ENCODE data around the gene PSMD1.

DNA sequence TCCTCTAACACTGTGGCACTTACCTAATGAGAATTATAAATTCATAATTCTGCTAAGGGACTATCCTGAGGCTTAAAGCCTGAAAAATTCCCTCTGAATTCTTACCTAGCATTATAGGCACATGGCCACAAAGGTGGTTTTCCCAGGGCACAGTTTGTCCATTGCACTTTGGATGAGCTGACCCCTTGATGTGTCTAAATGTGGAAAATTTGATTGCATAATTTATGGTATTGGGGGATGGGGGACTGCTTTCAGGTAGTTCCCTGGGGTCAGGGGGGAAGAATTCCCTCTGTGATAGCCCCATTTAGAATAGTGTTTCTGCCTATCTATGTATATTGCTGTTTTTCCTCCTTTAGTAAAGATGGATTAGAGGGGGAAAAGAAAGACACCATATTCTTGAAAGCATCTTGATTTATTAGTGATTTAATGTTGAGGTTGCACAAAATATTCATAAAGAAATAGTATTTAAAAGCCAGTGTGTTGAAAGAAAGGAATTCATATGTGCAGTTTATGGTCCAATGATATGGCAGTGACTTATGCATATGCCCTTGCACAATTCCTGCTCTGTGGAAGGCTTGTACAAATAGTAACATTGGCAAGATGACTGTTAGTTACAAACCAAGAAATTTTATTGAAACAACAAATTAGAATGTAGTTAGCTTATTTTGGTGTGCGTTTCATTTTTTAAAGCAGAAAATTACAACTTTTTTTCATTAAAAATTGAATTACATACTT is 76.9 kb downstream of the PSMD1 start:
- TF ChIP-seq, protein P1, sequence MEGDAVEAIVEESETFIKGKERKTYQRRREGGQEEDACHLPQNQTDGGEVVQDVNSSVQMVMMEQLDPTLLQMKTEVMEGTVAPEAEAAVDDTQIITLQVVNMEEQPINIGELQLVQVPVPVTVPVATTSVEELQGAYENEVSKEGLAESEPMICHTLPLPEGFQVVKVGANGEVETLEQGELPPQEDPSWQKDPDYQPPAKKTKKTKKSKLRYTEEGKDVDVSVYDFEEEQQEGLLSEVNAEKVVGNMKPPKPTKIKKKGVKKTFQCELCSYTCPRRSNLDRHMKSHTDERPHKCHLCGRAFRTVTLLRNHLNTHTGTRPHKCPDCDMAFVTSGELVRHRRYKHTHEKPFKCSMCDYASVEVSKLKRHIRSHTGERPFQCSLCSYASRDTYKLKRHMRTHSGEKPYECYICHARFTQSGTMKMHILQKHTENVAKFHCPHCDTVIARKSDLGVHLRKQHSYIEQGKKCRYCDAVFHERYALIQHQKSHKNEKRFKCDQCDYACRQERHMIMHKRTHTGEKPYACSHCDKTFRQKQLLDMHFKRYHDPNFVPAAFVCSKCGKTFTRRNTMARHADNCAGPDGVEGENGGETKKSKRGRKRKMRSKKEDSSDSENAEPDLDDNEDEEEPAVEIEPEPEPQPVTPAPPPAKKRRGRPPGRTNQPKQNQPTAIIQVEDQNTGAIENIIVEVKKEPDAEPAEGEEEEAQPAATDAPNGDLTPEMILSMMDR (tag by site-specific recombination; IDR thresholded peaks at IDR 0.05): no peak
- TF ChIP-seq ZNF274 (IDR thresholded peaks at IDR 0.05; ENCODE audit: low read length) (no peak), ZNF274 (tag by site-specific recombination; IDR thresholded peaks at IDR 0.05; ENCODE audit: borderline replicate concordance) (no peak), MZF1 (tag by site-specific recombination; IDR thresholded peaks at IDR 0.05; ENCODE audit: borderline replicate concordance) (no peak), ZNF514 (tag by site-specific recombination; IDR thresholded peaks at IDR 0.05) (no peak), ZNF768 (tag by site-specific recombination; IDR thresholded peaks at IDR 0.05) (no peak), ZBTB21 (tag by site-specific recombination; IDR thresholded peaks at IDR 0.05) (no peak), ZNF341 (tag by site-specific recombination; IDR thresholded peaks at IDR 0.05; ENCODE audit: low read depth) (no peak), ZBTB8A (tag by site-specific recombination; IDR thresholded peaks at IDR 0.05) (no peak), ZBTB7A (tag by site-specific recombination; IDR thresholded peaks at IDR 0.05; ENCODE audit: low read depth) (no peak), ZBTB10 (tag by site-specific recombination; IDR thresholded peaks at IDR 0.05) (no peak), ZNF785 (tag by site-specific recombination; IDR thresholded peaks at IDR 0.05) (no peak)
